ENCODE measurements around the gene RBM19.

The RBM19 gene

GRCh38 chr12:113948151-113948914 lies 17.8 kb downstream of the RBM19 start:
- TF ChIP-seq CTCF (IDR thresholded peaks at IDR 0.05) = no peak

DNA sequence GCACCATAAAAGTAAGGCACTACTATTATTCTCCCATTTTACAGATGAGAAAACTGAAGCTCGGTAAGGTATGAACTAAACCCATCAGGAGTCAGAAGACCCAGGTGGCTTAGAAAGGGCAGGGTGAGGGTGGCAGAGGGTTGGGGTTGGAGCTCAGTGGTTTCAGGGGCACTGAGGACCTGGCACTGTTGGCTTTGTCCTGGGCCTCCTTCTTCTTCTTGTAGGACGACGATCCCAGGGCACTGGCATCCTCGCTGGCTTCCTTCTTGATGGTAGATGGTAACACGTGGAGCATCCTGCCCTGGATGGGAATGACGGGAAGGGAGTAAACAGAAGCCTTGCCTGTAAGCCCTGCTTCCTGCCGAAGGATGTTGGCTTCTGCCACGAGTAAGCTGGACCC lies 19.9 kb downstream of the RBM19 start:
- TF ChIP-seq CTCF (IDR thresholded peaks at IDR 0.05) = no peak

GRCh38 chr12:113945174-113946173 lies 20.7 kb downstream of the RBM19 start:
- TF ChIP-seq CTCF (IDR thresholded peaks at IDR 0.05) = no peak

- no peak for TF ChIP-seq CTCF (IDR thresholded peaks at IDR 0.05)
Observed at GRCh38 chr12:113942209-113942608, 23.9 kb downstream of the RBM19 start.

DNA sequence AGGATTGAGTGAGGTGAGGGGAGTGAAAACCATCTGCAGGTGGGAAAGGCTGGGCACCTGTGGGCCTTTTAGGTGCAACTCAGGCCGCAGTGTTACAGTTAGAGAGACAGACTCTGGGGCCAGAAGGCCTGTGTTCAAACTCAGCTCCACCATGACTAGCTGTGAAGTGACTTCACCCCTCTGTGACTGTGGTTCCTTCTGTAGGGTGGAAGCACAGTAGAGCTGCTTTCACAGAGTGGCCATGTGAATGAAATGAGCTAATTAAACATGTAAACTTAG lies 25.0 kb downstream of the RBM19 start:
- no peak for TF ChIP-seq CTCF (IDR thresholded peaks at IDR 0.05)

GRCh38 chr12:113940357-113941207 lies 25.5 kb downstream of the RBM19 start:
- TF ChIP-seq CTCF (IDR thresholded peaks at IDR 0.05) = no peak

GRCh38 chr12:113939867-113940266 lies 26.3 kb downstream of the RBM19 start:
- TF ChIP-seq CTCF (IDR thresholded peaks at IDR 0.05) = no peak

All from LNCAP (cell line).